EH (cell line): ENCODE data around the gene DKK3.

Experiments used
- DNase-seq: peaks from one replicate; pipeline ENCODE4 v3.0.0-alpha.2; 2015; ENCODE audit warnings: low read depth

The DKK3 gene

GRCh38 chr11:11981840-11982239 lies 26.6 kb downstream of the DKK3 start:
- DNase-seq: no peak

- DNase-seq: no peak
Observed at GRCh38 chr11:11981364-11981763, 27.1 kb downstream of the DKK3 start.

GRCh38 chr11:11980841-11981308 lies 27.6 kb downstream of the DKK3 start:
- peak; percentile 79 for DNase-seq

GRCh38 chr11:11980200-11980599 lies 28.2 kb downstream of the DKK3 start:
- DNase-seq: no peak

GRCh38 chr11:11979488-11980117 lies 28.8 kb downstream of the DKK3 start:
- peak; percentile 90 for DNase-seq

- peak; percentile 88 for DNase-seq
Observed at GRCh38 chr11:11978792-11979487, 29.5 kb downstream of the DKK3 start.

GRCh38 chr11:11978098-11978637 lies 30.3 kb downstream of the DKK3 start:
- DNase-seq: no peak

GRCh38 chr11:11977206-11977938 lies 31.1 kb downstream of the DKK3 start:
- peak; percentile 98 for DNase-seq

GRCh38 chr11:11976481-11977127 lies 31.8 kb downstream of the DKK3 start:
- peak; percentile 27 for DNase-seq

- DNase-seq: peak; percentile 36
Observed at GRCh38 chr11:11975201-11976092, 33.0 kb downstream of the DKK3 start.

- DNase-seq: peak; percentile 79
Observed at GRCh38 chr11:11973866-11974265, 34.6 kb downstream of the DKK3 start.

GRCh38 chr11:11973361-11973800 lies 35.0 kb downstream of the DKK3 start:
- DNase-seq: peak; percentile 96

GRCh38 chr11:11972730-11973341 lies 35.6 kb downstream of the DKK3 start:
- no peak for DNase-seq

- DNase-seq: no peak
Observed at GRCh38 chr11:11971906-11972547, 36.4 kb downstream of the DKK3 start.

- DNase-seq: no peak
Observed at GRCh38 chr11:11970556-11970955, 37.9 kb downstream of the DKK3 start.

- DNase-seq: no peak
Observed at GRCh38 chr11:11969380-11970215, 38.8 kb downstream of the DKK3 start.

GRCh38 chr11:11968511-11969280 lies 39.7 kb downstream of the DKK3 start:
- peak; percentile 90 for DNase-seq
